Measurements from ENCODE around the gene AP4B1.

DNA sequence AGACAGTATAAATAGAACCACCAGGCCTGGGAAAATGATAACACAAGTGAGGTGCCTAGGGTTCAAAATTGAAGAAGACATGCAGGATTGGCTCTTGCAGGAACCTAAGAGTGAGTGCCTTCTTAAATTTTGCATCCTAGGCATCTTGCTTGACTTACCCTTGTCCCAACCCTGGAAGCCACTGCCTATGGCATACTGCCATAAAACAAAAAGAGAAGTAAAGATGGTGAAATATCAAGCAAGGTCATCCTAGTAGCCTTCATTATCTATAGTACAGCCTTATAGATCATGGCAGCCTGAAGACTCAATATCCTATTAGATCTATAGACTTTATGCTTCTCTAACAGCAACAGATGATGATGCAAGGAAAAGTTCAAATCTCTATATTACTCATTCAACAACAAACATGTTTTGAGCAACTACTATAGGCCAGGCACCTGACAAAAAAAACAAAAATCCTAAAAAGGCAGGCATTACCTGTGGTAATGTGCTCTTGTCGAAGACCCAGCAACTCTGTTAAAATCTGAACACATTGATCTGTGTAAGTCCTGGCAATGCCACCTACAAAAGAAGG, 6.3 kb downstream of the AP4B1 start:
- TF ChIP-seq YY1 (IDR thresholded peaks at IDR 0.05; ENCODE audit: insufficient read depth, insufficient read length) (no peak), ZNF274 (IDR thresholded peaks at IDR 0.05; ENCODE audit: low read depth, low read length) (no peak)
